K562 (cell line): ENCODE data around the gene HDHD5. TPM values are rescaled to one million over a fixed set of nuclear protein-coding genes. Genes with fewer than 3 reads are reported as not detected.
A peak's percentile ranks its signal among the peaks of the same experiment; 100 is the strongest.

Experiments
- BCL6 ChIP-seq: fragments of 250-450 bp; sonication (Bioruptor Pico); IDR thresholded peaks from 2 replicates; pipeline ENCODE4 v1.4.0; 2020
- BCOR ChIP-seq: fragments of 450-650 bp; IDR thresholded peaks from 2 replicates; pipeline ENCODE4 v1.6.1; 2016
- BMI1 ChIP-seq: fragments of 150-350 bp; IDR thresholded peaks from 2 replicates; pipeline ENCODE4 v1.6.1; 2014; ENCODE audit warnings: low read length
- CBX1 ChIP-seq: sonication (generic); IDR thresholded peaks from 2 replicates; pipeline ENCODE4 v1.6.1; 2016; ENCODE audit warnings: antibody characterized with exemption, low read depth, mild to moderate bottlenecking
- GABPA ChIP-seq: fragments of 200-800 bp; sonication (Bioruptor generic); conservative IDR thresholded peaks from 2 replicates; pipeline ENCODE4 v1.6.1; 2016; ENCODE audit warnings: low read depth, missing genetic modification characterization, missing compliant biosample characterization
- GTF2A2 ChIP-seq: IDR thresholded peaks from 2 replicates; pipeline ENCODE4 v1.6.1; 2016; ENCODE audit warnings: mild to moderate bottlenecking, missing genetic modification characterization, missing compliant biosample characterization
- HBP1 ChIP-seq: fragments of 450-650 bp; formaldehyde crosslinking; IDR thresholded peaks from 2 replicates; pipeline ENCODE4 v1.4.0; 2022; ENCODE audit warnings: missing genetic modification characterization
- HNRNPH1 ChIP-seq: fragments of 200-400 bp; formaldehyde crosslinking; optimal IDR thresholded peaks from 2 replicates; pipeline ENCODE3; 2017; ENCODE audit warnings: low read depth, mild to moderate bottlenecking, low read length, moderate library complexity
- IRF1 ChIP-seq: sonication (generic); formaldehyde crosslinking; IDR thresholded peaks from 2 replicates; pipeline ENCODE4 v1.8.0; 2022; ENCODE audit warnings: missing genetic modification reagents, mild to moderate bottlenecking, borderline replicate concordance
- NBN ChIP-seq: fragments of 450-650 bp; IDR thresholded peaks from 2 replicates; pipeline ENCODE4 v1.6.1; 2016; ENCODE audit warnings: low read depth, mild to moderate bottlenecking
- NR1H2 ChIP-seq: sonication (generic); formaldehyde crosslinking; IDR thresholded peaks from 2 replicates; pipeline ENCODE4 v1.4.0; 2020; ENCODE audit warnings: mild to moderate bottlenecking, missing genetic modification reagents
- POLR2G ChIP-seq: fragments of 200-400 bp; formaldehyde crosslinking; IDR thresholded peaks from 2 replicates; pipeline ENCODE4 v1.6.1; 2017; ENCODE audit warnings: low read depth, mild to moderate bottlenecking, antibody characterized with exemption, low read length, moderate library complexity
- PURB ChIP-seq: sonication (generic); formaldehyde crosslinking; IDR thresholded peaks from 2 replicates; pipeline ENCODE4 v1.9.0; 2021; ENCODE audit warnings: low read depth, mild to moderate bottlenecking, missing genetic modification reagents
- RBM17 ChIP-seq: fragments of 200-400 bp; formaldehyde crosslinking; IDR thresholded peaks from 2 replicates; pipeline ENCODE4 v1.6.1; 2017; ENCODE audit warnings: low read depth, mild to moderate bottlenecking, low read length, borderline replicate concordance
- SAFB2 ChIP-seq: fragments of 200-400 bp; formaldehyde crosslinking; IDR thresholded peaks from 2 replicates; pipeline ENCODE4 v1.6.1; 2018; ENCODE audit warnings: borderline replicate concordance, low read length, low read depth, moderate library complexity; ENCODE audit not compliant: severe bottlenecking
- SNRNP70 ChIP-seq: fragments of 200-400 bp; formaldehyde crosslinking; optimal IDR thresholded peaks from 2 replicates; pipeline ENCODE3; 2017; ENCODE audit warnings: low read depth, low read length
- TOE1 ChIP-seq, 2 experiments: fragments of 450-650 bp in 1 of 2; sonication (generic) in 1 of 2; formaldehyde crosslinking in 1 of 2; IDR thresholded peaks; 2 replicates each; pipeline versions ENCODE4 v1.7.1 to v1.8.0; 2016 to 2022; ENCODE audit warnings: borderline replicate concordance in 2 of 2, mild to moderate bottlenecking in 2 of 2, antibody characterized with exemption in 1 of 2, inconsistent platforms in 1 of 2, low read depth in 1 of 2, missing genetic modification reagents in 1 of 2, moderate library complexity in 1 of 2
- ZNF212 ChIP-seq: fragments of 450-650 bp; formaldehyde crosslinking; IDR thresholded peaks from 2 replicates; pipeline ENCODE4 v1.4.0; 2020; ENCODE audit warnings: mild to moderate bottlenecking
- ZNF431 ChIP-seq: sonication (generic); formaldehyde crosslinking; IDR thresholded peaks from 2 replicates; pipeline ENCODE4 v1.8.0; 2022; ENCODE audit warnings: mild to moderate bottlenecking, missing genetic modification reagents
- polyA plus RNA-seq, 8 experiments: library from polyadenylated mRNA; depleted of rRNA in 4 of 8; stranded (reverse) in 5 of 8; unstranded in 3 of 8; fragments of >200 nt; fragmentation: Nextera tagmentation in 2 of 8; fragmentation: Illumina TruSeq in 1 of 8; extraction: Ambion mirVana in 2 of 8; extraction: Trizol in 1 of 8; gene quantifications; 2 replicates each; pipeline versions ENCODE4 v1.2.1 to v1.2.3, GENCODE V29; 2011 to 2014; ENCODE audit warnings: inconsistent platforms in 1 of 8, missing spikeins in 1 of 8
- total RNA-seq, 7 experiments: library from RNA; depleted of rRNA in 6 of 7; stranded (reverse); fragments of >200 nt in 6 of 7; fragmentation: Illumina TruSeq in 2 of 7; extraction: Trizol in 2 of 7; gene quantifications; 2 replicates each; pipeline versions ENCODE4 v1.2.1 to v1.2.3, GENCODE V29; 2011 to 2021; ENCODE audit warnings: low replicate concordance in 1 of 7
- TF ChIP-seq, protein P1 (sequence below): IDR thresholded peaks from 2 replicates; pipeline ENCODE4 v1.6.1; 2014; ENCODE audit warnings: antibody characterized with exemption
- TF ChIP-seq, protein P2 (sequence below), 2 experiments: fragments of 150-350 bp in 1 of 2; IDR thresholded peaks; 2 replicates each; pipeline ENCODE4 v1.6.1; 2012 to 2016; ENCODE audit warnings: low read depth in 2 of 2, low read length in 2 of 2, mild to moderate bottlenecking in 1 of 2, moderate library complexity in 1 of 2

The HDHD5 gene
- total and polyA plus RNA-seq, 9 of the 15 experiments (the other 6 are each of a cell fraction or from before 2014, with no cell fraction given): 1.6 to 36.6 (median 24.2) TPM

GRCh38 chr22:17172029-17172833, 13.2 kb upstream of the HDHD5 start (continued):
- TF ChIP-seq IRF1: no peak
- no peak for TF ChIP-seq NR1H2 (CRISPR knock-in tag)
- no peak for TF ChIP-seq SAFB2
- TF ChIP-seq ZNF431 (CRISPR knock-in tag): no peak
- TF ChIP-seq NBN: peak; percentile 45; the same call in 1 of the 2 replicates
- no peak for TF ChIP-seq PURB (CRISPR knock-in tag)
- TF ChIP-seq POLR2G: no peak
- TF ChIP-seq ZNF212: no peak
- TF ChIP-seq, protein P1, sequence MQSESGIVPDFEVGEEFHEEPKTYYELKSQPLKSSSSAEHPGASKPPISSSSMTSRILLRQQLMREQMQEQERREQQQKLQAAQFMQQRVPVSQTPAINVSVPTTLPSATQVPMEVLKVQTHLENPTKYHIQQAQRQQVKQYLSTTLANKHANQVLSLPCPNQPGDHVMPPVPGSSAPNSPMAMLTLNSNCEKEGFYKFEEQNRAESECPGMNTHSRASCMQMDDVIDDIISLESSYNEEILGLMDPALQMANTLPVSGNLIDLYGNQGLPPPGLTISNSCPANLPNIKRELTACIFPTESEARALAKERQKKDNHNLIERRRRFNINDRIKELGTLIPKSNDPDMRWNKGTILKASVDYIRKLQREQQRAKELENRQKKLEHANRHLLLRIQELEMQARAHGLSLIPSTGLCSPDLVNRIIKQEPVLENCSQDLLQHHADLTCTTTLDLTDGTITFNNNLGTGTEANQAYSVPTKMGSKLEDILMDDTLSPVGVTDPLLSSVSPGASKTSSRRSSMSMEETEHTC: no peak
- TF ChIP-seq GTF2A2: no peak
- TF ChIP-seq BMI1: no peak
- no peak for TF ChIP-seq HBP1 (CRISPR knock-in tag)
- peak; percentile 94; the same call in 1 of the 2 replicates for TF ChIP-seq BCOR
- no peak for TF ChIP-seq TOE1 (IDR thresholded peaks at IDR 0.05; ENCODE audit: borderline replicate concordance)
- no peak for TF ChIP-seq TOE1 (CRISPR knock-in tag; IDR thresholded peaks at IDR 0.05; ENCODE audit: borderline replicate concordance, low read depth)
- TF ChIP-seq SNRNP70: no peak
- peak; percentile 73 for TF ChIP-seq GABPA (tag)
- TF ChIP-seq CBX1: peak; percentile 34; the same call in 1 of the 2 replicates
- TF ChIP-seq HNRNPH1: no peak
- TF ChIP-seq RBM17: no peak
- TF ChIP-seq, protein P2, sequence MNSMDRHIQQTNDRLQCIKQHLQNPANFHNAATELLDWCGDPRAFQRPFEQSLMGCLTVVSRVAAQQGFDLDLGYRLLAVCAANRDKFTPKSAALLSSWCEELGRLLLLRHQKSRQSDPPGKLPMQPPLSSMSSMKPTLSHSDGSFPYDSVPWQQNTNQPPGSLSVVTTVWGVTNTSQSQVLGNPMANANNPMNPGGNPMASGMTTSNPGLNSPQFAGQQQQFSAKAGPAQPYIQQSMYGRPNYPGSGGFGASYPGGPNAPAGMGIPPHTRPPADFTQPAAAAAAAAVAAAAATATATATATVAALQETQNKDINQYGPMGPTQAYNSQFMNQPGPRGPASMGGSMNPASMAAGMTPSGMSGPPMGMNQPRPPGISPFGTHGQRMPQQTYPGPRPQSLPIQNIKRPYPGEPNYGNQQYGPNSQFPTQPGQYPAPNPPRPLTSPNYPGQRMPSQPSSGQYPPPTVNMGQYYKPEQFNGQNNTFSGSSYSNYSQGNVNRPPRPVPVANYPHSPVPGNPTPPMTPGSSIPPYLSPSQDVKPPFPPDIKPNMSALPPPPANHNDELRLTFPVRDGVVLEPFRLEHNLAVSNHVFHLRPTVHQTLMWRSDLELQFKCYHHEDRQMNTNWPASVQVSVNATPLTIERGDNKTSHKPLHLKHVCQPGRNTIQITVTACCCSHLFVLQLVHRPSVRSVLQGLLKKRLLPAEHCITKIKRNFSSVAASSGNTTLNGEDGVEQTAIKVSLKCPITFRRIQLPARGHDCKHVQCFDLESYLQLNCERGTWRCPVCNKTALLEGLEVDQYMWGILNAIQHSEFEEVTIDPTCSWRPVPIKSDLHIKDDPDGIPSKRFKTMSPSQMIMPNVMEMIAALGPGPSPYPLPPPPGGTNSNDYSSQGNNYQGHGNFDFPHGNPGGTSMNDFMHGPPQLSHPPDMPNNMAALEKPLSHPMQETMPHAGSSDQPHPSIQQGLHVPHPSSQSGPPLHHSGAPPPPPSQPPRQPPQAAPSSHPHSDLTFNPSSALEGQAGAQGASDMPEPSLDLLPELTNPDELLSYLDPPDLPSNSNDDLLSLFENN (IDR thresholded peaks at IDR 0.05; ENCODE audit: low read depth in 2 of 2, low read length in 2 of 2): no peak
- no peak for TF ChIP-seq BCL6 (CRISPR knock-in tag)
